Body of pancreas (tissue), 4 donors: ENCODE measurements around the gene SLC29A3. TPM values are rescaled to one million over a fixed set of nuclear protein-coding genes. Genes with fewer than 3 reads are reported as not detected.

Experiments used
- ATAC-seq: fragments of 150-250 bp; one replicate; pipeline ENCODE4 v1.9.1; 2016
- DNase-seq, 4 donors: peaks; one replicate each; pipeline ENCODE4 v3.0.0-alpha.2; 2019
- H3K27ac ChIP-seq, 4 donors: fragments of 200-600 bp; sonication (generic); 1 replicate in 3 of 4; 2 replicates in 1 of 4; pipeline versions ENCODE4 v1.5.1 to v1.6.1; 2016 to 2019; ENCODE audit warnings: mild to moderate bottlenecking in 1 of 4, mixed read lengths in 1 of 4, moderate library complexity in 1 of 4
- H3K27me3 ChIP-seq, 2 donors: fragments of 200-600 bp; sonication (generic); one replicate each; pipeline ENCODE4 v1.6.0; 2016; ENCODE audit warnings: mild to moderate bottlenecking in 1 of 2
- H3K36me3 ChIP-seq, 2 donors: fragments of 200-600 bp; sonication (generic); replicated peaks in 1 of 2; 2 replicates each; pipeline ENCODE4 v1.5.1; 2016; ENCODE audit warnings: low read depth in 2 of 2; ENCODE audit not compliant: insufficient read depth in 1 of 2
- H3K4me1 ChIP-seq: fragments of 200-600 bp; sonication (generic); one replicate; pipeline ENCODE4 v1.6.0; 2016
- H3K4me3 ChIP-seq, 2 donors: fragments of 200-600 bp; sonication (generic); 1 replicate in 1 of 2; 2 replicates in 1 of 2; pipeline ENCODE4 v1.5.1; 2016 to 2019
- H3K9me3 ChIP-seq, 3 donors: fragments of 200-600 bp; sonication (generic); 1 replicate in 2 of 3; 2 replicates in 1 of 3; pipeline ENCODE4 v1.5.1; 2016
- CTCF ChIP-seq, 7 experiments: fragments of 450-650 bp in 4 of 7; fragments of 200-600 bp in 3 of 7; sonication (generic) in 3 of 7; IDR thresholded peaks; one replicate each; pipeline ENCODE4 v1.5.1; 2016 to 2019; ENCODE audit warnings: antibody characterized with exemption in 7 of 7
- POLR2A ChIP-seq, 3 donors: fragments of 450-650 bp; IDR thresholded peaks; one replicate each; pipeline ENCODE4 v1.6.1; 2016; ENCODE audit warnings: antibody characterized with exemption in 3 of 3, mild to moderate bottlenecking in 2 of 3
- WGBS, 2 donors: methylation state at CpG; one replicate each; pipeline ENCODE4 v1.1.5; 2017; 5-methylcytosine and 5-hydroxymethylcytosine counted together
- intact Hi-C: fragments of 100-400 bp; cut with DNase I; formaldehyde crosslinking; loops from one replicate; pipeline ENCODE4 v1.15.1; 2023
- total RNA-seq, 2 donors: library from RNA; depleted of rRNA; stranded (reverse); fragments of >200 nt; gene quantifications; one replicate each; pipeline ENCODE4 v1.1.0, GENCODE V29; 2016

Gene SLC29A3
- total RNA-seq, 2 donors from 2014 or later, result 0.99 to 5.2 TPM

DNA sequence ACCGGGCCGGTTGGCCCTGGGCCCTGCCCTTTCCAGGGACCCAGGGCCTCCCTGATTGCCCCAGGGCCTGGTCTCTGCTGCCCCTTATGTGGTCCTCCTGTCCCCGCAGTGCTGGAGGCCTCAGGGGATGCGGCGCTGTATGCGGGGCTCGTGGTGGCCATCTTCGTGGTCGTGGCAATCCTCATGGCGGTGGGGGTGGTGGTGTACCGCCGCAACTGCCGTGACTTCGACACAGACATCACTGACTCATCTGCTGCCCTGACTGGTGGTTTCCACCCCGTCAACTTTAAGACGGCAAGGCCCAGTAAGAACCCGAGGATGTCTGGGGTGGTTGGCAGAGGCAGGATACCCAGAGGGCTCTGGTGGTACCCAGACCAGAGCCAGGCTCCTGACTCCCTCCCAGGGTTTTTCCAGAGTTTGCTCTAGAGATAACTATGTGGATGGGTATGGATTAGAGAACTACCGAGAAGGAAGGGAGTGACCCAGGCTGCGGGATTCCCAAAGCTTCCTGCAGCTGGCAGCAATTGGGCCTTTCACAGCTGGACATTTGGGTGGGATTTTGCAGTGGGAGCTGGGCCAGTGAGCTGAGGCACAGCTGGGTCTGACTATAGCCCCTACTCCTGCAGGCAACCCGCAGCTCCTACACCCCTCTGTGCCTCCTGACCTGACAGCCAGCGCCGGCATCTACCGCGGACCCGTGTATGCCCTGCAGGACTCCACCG is 28.1 kb upstream of the SLC29A3 start:
- H3K27ac ChIP-seq, result no peak overlapping the region
- no peaks in the 10 kb centered on the region for H3K36me3 ChIP-seq
- ATAC-seq (no peak), DNase-seq (no peak)
- H3K9me3 ChIP-seq, result no peaks in the 10 kb centered on the region
- no peaks in the 10 kb centered on the region for H3K27me3 ChIP-seq
- TF ChIP-seq POLR2A (IDR thresholded peaks at IDR 0.05) (no peak), CTCF (IDR thresholded peaks at IDR 0.05) (no peak)
- no peak overlapping the region for H3K4me3 ChIP-seq
- intact Hi-C loops, result no loop called here
- 87% methylated on average over 6 to 16 of the region's 26 CpGs for WGBS, 2 donors
- H3K4me1 ChIP-seq, result peaks cover 9% of the 10 kb centered on the region

DNA sequence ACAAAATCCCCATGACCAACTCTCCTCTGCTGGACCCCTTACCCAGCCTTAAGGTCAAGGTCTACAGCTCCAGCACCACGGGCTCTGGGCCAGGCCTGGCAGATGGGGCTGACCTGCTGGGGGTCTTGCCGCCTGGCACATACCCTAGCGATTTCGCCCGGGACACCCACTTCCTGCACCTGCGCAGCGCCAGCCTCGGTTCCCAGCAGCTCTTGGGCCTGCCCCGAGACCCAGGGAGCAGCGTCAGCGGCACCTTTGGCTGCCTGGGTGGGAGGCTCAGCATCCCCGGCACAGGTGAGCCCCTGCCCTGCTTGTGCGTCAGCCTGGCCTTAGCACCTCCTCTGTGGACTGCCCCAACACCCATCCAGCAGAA is 27.5 kb upstream of the SLC29A3 start:
- H3K27ac ChIP-seq, result no peak overlapping the region
- no peak overlapping the region for H3K4me3 ChIP-seq
- TF ChIP-seq POLR2A (IDR thresholded peaks at IDR 0.05), result no peak
- TF ChIP-seq CTCF (IDR thresholded peaks at IDR 0.05), result no peak
- peaks cover 9% of the 10 kb centered on the region for H3K4me1 ChIP-seq
- H3K27me3 ChIP-seq, result no peaks in the 10 kb centered on the region
- no peaks in the 10 kb centered on the region for H3K9me3 ChIP-seq
- DNase-seq (no peak), ATAC-seq (no peak)
- 86 to 100% methylated on average over 1 to 13 of the region's 13 CpGs for WGBS, 2 donors
- H3K36me3 ChIP-seq, result no peaks in the 10 kb centered on the region
- intact Hi-C loops, result no loop called here

DNA sequence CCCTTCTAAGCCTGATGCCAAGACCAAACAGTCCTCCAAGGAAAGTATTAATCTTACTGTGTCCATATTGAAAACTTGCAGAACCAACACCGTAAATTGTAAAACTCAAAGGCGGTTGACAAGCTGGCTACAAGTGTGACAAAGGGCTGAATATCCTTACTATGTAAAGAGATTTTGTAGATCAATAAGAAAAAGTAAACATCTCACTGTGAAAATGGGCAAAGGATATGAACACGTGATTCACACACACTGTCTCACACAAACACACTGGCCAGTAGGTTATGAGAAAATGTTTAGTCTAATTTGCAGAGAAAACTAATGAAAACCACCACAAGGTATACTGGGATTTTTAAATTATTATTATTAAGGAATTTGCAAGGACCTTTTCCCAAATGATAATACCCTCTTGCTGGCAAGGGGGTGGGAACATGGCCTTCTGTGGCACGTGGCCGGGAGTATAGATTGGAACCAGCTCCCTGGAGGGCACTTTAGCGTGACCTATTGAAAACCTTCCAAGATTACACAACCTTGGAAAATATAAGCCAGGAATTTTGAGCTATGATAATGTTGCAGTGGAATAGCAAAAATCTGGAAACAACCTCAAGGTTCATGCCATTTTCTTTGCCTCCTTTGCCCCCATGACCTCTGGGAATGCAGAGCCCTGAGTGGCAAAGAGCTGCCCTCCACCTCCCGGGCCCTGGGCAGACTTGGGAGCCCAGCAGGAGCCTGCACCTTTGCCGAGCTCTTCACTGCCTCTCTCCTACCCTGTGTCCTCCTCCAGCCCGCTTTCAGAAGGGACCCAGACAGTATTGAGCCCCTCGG is 26.2 kb upstream of the SLC29A3 start:
- no peak for TF ChIP-seq CTCF (IDR thresholded peaks at IDR 0.05)
- no peak for TF ChIP-seq POLR2A (IDR thresholded peaks at IDR 0.05)
- Histone ChIP-seq H3K36me3 (no peaks in the 10 kb centered on the region), H3K27me3 (no peaks in the 10 kb centered on the region), H3K4me1 (peaks cover 9% of the 10 kb centered on the region), H3K9me3 (no peaks in the 10 kb centered on the region), H3K27ac (no peak overlapping the region), H3K4me3 (no peak overlapping the region)
- DNase-seq, result no peak
- ATAC-seq, result no peak
- intact Hi-C loops, result no loop called here
- 48 to 50% methylated on average over 10 of the region's 10 CpGs for WGBS, 2 donors

- ATAC-seq, result no peak
- peaks cover 9% of the 10 kb centered on the region for H3K4me1 ChIP-seq
- intact Hi-C loops, result no loop called here
- 85 to 96% methylated on average over 19 of the region's 19 CpGs for WGBS, 2 donors
- H3K27ac ChIP-seq, result no peak overlapping the region
- DNase-seq, result no peak
- no peaks in the 10 kb centered on the region for H3K36me3 ChIP-seq
- no peaks in the 10 kb centered on the region for H3K27me3 ChIP-seq
- no peak overlapping the region for H3K4me3 ChIP-seq
- TF ChIP-seq CTCF (IDR thresholded peaks at IDR 0.05), result no peak
- TF ChIP-seq POLR2A (IDR thresholded peaks at IDR 0.05), result no peak
- H3K9me3 ChIP-seq, result no peaks in the 10 kb centered on the region
These were observed 25.5 kb upstream of the SLC29A3 start for GRCh38 chr10:71293446-71294084.
